Limb (tissue), 2 donors: Measurements from ENCODE around the gene EPRS1.
"Not testable (repeated sequence)": the region's sequence is repeated elsewhere in the genome, so short reads cannot be mapped to it uniquely, and the experiment has no call there.

ENCODE experiments used
- DNase-seq, 2 donors: peaks; one replicate each; pipeline ENCODE4 v3.0.0-alpha.2; 2016; ENCODE audit errors: extremely low spot score in 2 of 2

EPRS1 gene

DNA sequence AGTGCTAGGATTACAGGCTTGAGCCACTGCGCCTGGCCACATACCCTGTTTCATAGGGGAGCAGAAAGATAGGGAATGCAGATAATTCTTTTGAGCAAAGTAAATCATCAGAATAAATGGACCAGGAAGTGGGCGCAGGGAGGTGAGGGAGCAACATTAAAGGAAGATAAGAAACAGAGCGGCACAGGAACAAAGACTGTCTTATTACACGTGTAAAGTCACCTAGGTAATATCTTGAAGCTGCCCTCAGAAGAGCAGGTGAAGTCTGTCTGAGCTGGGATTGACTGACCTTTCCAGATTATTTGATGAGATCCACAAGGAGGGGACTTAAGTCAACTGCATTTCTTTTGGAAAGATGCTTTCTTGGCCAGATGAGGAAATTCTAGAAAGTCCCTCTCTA is 7.7 kb downstream of the EPRS1 start:
- no peak for DNase-seq

- not testable (repeated sequence) for DNase-seq
Measured at GRCh38 chr1:220037810-220038209, 8.5 kb downstream of the EPRS1 start.

DNA sequence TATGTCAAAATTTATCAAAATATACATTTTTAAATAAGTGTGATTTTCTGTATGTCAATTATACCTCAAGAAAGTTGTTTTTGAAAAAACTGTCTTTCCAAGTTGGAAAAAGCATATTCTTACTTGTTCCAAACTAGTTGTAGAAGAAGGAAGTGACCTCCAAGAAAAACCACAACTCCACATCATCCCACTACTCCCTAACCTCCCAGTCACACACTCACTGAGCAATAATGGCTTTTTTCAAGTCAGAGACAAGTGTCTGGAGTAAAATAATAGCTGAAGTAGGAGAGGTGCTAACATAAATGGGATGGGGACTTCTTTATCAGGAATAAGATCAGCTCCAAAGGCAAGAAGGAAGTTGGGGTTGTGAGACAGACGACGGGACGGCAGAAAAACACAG is 13.4 kb downstream of the EPRS1 start:
- DNase-seq = no peak

DNA sequence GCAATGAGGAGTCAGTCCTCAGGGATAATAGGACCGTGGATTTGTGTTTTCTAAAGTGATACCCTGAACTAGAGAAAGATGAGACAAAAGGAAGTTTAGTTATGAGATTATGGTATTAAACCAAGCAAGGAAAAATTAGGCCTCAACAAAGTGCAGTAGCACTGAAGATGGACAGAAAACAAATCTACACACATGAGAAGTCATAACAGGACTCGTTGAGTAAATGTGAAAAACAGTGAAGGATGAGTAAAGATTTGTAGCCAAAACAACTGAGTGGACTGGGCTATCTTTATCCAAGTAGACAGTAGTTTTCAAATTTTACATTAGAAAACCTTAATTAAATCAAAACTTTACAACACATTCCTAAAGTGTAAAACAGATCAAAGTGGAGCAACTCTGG is 15.0 kb downstream of the EPRS1 start:
- no peak for DNase-seq

- peak in 1 of 2 donors; percentile 5 for DNase-seq
Measured at GRCh38 chr1:220028346-220028895, 17.9 kb downstream of the EPRS1 start.

DNA sequence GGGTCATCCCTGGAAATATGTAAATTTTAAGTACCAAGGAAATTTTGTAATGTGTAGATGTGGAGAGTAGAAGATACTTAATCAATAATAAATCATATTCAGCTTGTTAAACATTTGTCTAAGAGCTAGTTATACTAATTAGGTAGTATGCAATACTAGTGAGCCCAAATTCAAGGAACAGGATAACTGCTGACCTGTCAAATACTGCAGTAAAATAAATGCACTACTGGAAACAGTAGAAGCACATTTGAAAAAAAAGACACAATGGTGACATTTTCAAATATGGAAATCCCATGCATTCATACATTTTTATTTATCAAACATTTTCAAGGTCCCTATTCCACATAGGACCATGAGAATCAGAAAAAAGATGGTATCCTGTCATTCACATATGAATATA is 27.2 kb downstream of the EPRS1 start:
- DNase-seq = no peak

- no peak for DNase-seq
Measured at GRCh38 chr1:220013497-220013896, 32.8 kb downstream of the EPRS1 start.

GRCh38 chr1:220012259-220012658 is 34.0 kb downstream of the EPRS1 start:
- DNase-seq = peak in 1 of 2 donors; percentile 55

GRCh38 chr1:220011620-220012019 is 34.7 kb downstream of the EPRS1 start:
- no peak for DNase-seq

- no peak for DNase-seq
Measured at GRCh38 chr1:220007438-220007837, 38.9 kb downstream of the EPRS1 start.

GRCh38 chr1:220005489-220005888 is 40.8 kb downstream of the EPRS1 start:
- no peak for DNase-seq

DNA sequence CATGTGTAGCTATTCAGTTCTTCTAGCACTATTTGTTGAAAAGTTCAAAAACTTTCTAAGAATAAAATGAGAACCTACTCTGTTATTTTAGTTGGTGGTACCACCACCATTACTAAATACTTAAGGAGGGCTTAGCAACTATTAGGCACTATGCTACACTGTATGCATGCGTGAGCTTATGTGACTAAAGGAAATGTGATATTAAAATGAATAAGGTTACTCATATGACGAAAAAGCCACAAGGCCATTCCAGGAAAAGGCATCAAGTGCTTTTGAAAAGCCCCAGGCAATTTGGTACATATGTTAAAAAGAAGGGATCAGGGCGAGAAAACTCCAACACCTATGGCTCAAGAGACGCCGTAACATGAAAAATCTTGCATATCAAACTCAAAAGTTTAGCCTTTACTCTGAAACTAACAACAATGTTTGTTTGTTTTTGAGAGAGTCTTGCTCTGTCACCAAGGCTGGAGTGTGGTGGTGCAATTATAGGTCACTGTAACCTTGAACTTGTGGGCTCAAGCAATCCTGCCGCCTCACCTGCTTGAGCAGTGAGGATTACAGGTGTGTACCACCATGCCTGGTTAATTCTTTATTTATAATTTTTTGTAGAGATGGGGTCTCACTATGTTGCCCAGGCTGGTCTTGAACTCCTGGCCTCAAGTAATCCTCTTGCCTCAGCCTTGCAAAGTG is 42.5 kb downstream of the EPRS1 start:
- no peak for DNase-seq

DNA sequence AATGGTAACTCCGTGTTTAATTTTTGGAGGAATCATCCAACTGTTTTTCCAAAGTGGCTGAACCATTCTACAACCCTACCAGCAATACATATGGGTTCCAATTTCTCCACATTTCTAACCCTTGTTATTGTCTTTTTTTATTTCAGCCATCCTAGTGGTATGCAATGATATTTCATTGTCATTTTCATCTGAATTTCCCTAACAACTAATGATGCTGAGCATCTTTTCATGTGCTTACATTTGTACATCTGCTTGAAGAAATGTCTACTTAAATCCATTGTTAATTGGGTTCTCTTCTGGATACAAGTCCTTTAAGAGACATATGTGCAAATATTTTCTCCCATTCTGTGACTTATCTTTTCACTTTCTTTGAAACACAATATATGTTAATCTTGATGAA is 43.3 kb downstream of the EPRS1 start:
- no peak for DNase-seq

GRCh38 chr1:220001095-220001501 is 45.2 kb downstream of the EPRS1 start:
- no peak for DNase-seq

DNA sequence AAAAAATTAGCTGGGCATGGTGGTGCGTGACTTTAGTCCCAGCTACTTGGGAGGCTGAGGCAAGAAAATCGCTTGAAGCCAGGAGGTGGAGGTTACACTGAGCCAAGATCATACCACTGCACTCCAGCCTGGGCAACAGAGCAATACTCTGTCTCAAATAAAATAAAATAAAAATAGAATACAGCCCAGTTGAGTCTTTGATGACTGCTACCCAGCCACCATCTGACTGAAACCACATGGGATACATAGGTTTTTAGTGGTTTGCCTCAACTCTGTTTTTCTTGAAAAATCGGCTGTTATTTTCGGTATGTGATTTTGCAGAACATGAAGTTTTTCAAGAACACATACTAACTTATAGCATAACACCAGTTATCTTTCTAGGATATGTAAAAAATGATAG is 46.5 kb downstream of the EPRS1 start:
- no peak for DNase-seq
